Measurements from ENCODE around the gene PLEKHA7.

DNA sequence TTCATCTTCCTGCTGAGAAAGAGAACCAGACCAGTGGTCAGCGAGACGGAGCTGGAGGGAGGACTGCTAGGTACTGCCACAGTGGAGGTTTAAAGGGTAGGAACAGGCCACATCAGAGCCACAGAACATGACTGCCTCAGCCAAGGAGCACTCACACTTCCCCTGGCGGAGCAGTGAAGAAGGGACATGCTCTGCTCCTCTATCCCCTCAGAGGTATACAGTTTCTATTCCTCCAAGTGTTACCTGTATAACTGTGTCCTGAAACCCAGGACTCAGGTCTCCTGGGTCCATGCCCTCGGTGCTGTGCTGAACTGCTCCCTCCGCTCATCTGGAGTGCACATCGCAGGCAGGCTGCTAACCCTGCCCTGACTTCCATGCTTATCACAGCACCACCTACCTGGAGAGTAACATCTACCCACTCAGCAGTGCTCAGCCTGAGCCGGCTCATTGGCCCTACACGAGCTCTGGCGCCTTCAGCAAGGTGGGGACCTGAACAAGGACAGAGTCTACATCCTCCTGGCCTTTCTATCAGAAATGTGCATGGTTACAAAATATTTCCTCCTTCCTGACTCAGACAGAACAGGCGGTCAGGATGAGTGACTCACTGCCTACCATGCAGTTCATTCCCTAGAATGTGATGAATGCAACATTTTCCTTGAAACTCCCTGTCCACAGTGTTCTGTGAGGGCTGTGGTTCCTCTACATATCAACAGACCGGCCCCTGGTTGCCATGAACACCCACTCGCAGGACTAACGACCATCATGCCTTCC lies 222.8 kb downstream of the PLEKHA7 start:
- TF ChIP-seq, protein P1, sequence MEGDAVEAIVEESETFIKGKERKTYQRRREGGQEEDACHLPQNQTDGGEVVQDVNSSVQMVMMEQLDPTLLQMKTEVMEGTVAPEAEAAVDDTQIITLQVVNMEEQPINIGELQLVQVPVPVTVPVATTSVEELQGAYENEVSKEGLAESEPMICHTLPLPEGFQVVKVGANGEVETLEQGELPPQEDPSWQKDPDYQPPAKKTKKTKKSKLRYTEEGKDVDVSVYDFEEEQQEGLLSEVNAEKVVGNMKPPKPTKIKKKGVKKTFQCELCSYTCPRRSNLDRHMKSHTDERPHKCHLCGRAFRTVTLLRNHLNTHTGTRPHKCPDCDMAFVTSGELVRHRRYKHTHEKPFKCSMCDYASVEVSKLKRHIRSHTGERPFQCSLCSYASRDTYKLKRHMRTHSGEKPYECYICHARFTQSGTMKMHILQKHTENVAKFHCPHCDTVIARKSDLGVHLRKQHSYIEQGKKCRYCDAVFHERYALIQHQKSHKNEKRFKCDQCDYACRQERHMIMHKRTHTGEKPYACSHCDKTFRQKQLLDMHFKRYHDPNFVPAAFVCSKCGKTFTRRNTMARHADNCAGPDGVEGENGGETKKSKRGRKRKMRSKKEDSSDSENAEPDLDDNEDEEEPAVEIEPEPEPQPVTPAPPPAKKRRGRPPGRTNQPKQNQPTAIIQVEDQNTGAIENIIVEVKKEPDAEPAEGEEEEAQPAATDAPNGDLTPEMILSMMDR (IDR thresholded peaks at IDR 0.05) = no peak
- TF ChIP-seq, protein P2, sequence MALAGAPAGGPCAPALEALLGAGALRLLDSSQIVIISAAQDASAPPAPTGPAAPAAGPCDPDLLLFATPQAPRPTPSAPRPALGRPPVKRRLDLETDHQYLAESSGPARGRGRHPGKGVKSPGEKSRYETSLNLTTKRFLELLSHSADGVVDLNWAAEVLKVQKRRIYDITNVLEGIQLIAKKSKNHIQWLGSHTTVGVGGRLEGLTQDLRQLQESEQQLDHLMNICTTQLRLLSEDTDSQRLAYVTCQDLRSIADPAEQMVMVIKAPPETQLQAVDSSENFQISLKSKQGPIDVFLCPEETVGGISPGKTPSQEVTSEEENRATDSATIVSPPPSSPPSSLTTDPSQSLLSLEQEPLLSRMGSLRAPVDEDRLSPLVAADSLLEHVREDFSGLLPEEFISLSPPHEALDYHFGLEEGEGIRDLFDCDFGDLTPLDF (CRISPR knock-in tag; IDR thresholded peaks at IDR 0.05) = no peak
- TF ChIP-seq, protein P3, sequence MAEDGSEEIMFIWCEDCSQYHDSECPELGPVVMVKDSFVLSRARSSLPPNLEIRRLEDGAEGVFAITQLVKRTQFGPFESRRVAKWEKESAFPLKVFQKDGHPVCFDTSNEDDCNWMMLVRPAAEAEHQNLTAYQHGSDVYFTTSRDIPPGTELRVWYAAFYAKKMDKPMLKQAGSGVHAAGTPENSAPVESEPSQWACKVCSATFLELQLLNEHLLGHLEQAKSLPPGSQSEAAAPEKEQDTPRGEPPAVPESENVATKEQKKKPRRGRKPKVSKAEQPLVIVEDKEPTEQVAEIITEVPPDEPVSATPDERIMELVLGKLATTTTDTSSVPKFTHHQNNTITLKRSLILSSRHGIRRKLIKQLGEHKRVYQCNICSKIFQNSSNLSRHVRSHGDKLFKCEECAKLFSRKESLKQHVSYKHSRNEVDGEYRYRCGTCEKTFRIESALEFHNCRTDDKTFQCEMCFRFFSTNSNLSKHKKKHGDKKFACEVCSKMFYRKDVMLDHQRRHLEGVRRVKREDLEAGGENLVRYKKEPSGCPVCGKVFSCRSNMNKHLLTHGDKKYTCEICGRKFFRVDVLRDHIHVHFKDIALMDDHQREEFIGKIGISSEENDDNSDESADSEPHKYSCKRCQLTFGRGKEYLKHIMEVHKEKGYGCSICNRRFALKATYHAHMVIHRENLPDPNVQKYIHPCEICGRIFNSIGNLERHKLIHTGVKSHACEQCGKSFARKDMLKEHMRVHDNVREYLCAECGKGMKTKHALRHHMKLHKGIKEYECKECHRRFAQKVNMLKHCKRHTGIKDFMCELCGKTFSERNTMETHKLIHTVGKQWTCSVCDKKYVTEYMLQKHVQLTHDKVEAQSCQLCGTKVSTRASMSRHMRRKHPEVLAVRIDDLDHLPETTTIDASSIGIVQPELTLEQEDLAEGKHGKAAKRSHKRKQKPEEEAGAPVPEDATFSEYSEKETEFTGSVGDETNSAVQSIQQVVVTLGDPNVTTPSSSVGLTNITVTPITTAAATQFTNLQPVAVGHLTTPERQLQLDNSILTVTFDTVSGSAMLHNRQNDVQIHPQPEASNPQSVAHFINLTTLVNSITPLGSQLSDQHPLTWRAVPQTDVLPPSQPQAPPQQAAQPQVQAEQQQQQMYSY (CRISPR knock-in tag; IDR thresholded peaks at IDR 0.05) = no peak
- TF ChIP-seq, protein P4, sequence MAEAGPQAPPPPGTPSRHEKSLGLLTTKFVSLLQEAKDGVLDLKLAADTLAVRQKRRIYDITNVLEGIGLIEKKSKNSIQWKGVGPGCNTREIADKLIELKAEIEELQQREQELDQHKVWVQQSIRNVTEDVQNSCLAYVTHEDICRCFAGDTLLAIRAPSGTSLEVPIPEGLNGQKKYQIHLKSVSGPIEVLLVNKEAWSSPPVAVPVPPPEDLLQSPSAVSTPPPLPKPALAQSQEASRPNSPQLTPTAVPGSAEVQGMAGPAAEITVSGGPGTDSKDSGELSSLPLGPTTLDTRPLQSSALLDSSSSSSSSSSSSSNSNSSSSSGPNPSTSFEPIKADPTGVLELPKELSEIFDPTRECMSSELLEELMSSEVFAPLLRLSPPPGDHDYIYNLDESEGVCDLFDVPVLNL (CRISPR knock-in tag; IDR thresholded peaks at IDR 0.05; ENCODE audit: borderline replicate concordance, low read depth) = no peak
- TF ChIP-seq ZNF423 (CRISPR knock-in tag; IDR thresholded peaks at IDR 0.05) = no peak
- TF ChIP-seq, protein P5, sequence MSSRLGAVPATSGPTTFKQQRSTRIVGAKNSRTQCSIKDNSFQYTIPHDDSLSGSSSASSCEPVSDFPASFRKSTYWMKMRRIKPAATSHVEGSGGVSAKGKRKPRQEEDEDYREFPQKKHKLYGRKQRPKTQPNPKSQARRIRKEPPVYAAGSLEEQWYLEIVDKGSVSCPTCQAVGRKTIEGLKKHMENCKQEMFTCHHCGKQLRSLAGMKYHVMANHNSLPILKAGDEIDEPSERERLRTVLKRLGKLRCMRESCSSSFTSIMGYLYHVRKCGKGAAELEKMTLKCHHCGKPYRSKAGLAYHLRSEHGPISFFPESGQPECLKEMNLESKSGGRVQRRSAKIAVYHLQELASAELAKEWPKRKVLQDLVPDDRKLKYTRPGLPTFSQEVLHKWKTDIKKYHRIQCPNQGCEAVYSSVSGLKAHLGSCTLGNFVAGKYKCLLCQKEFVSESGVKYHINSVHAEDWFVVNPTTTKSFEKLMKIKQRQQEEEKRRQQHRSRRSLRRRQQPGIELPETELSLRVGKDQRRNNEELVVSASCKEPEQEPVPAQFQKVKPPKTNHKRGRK (CRISPR knock-in tag; IDR thresholded peaks at IDR 0.05; ENCODE audit: borderline replicate concordance) = no peak

Measured in WTC11 (cell line).